Retina (tissue), 1 donor: Measurements from ENCODE around the gene CNTD1.

Experiments used
- DNase-seq: peaks from one replicate; pipeline ENCODE4 v3.0.0-alpha.2; 2016

Gene CNTD1

DNA sequence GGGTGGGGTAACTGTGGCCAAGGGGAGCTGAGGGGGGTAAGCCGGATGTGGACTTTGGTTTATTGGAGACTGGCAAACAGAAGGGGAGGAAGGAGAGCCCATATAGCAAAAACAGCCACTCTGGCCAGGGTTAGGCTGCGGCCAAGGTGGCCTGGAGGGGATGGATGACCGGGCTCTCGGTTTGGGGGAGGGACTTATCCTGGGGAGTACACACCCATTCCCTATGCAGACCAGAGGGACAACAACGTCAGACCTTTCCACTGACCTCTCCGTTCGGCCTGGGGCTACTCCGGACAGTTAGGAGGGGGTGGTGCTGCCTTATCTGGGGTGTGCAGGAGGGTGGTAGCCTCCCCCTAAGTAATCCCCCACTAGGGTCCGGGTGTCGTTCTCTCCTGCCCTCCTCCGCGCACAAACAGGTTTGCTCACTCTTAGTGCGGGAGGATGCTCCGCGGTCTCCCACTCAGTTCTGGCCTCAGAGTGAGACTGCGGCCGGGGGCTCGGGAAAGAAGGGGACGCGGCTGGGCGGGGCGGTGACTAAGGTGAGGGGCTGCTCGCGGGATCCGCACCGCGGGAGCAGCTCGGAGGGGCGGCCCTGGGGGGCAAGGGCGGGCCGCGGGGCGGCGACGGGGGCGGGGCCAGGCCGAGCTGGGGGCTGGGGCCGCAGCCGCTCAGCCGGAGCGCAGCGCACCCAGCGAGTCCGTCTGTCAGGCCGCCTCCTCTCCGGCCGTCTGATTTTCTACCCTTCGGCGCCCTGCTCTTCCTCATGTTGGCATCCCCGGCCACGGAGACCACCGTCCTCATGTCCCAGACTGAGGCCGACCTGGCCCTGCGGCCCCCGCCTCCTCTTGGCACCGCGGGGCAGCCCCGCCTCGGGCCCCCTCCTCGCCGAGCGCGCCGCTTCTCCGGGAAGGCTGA lies 18.5 kb upstream of the CNTD1 start, which contains the start of gene WNK4:
WNK4 (plus strand) TSS at position 675 of the 915 bp plus-strand sequence; CDS start at position 764, 89 bp downstream.
- DNase-seq: peak; percentile 34

DNA sequence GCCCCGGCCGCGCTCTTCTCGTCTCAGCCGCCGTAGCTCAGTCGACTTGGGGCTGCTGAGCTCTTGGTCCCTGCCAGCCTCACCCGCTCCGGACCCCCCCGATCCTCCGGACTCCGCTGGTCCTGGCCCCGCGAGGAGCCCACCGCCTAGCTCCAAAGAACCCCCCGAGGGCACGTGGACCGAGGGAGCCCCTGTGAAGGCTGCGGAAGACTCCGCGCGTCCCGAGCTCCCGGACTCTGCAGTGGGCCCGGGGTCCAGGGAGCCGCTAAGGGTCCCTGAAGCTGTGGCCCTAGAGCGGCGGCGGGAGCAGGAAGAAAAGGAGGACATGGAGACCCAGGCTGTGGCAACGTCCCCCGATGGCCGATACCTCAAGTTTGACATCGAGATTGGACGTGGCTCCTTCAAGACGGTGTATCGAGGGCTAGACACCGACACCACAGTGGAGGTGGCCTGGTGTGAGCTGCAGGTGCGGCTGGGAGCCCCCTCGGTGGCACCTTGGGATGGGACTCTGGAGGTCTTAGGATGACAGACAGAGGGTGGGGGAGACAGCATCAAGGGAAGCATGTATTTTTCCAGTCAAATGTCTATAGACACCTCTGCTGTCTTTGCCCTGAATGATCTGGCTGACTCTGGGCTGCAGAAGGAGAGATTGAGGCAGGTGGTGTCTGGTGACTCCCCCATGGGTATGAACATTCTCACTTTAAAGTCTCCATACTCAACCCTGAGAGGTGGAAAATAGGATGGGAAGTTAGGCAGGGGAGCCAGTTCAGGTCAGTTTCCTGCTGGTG lies 17.6 kb upstream of the CNTD1 start:
- DNase-seq: peak; percentile 65

DNA sequence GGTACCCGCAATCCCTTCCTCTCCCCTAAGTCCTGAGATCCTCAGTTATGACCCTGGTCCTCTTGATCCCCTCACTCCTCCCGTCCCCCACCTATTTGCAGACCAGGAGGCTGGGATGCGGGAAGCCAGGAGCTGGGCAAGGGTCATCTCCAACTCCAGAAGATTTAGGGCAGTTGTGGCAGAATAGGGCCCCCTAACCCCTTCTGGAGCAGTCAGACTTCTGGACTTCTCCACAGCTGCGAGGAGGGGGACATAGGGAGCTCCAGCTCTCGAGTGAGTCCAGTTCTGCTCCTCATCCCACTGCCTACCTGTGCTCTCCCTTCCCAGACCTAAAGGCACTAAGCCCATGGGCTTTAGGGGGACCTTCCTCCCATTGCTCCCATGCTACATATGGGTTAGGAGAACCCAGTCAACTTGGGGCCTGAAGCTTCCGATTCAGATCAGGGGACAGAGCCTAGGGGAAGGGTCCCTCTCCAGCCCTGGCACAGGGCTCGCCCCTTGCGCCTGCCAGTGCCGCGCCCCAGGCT lies 17.0 kb upstream of the CNTD1 start:
- DNase-seq: peak; percentile 12

DNA sequence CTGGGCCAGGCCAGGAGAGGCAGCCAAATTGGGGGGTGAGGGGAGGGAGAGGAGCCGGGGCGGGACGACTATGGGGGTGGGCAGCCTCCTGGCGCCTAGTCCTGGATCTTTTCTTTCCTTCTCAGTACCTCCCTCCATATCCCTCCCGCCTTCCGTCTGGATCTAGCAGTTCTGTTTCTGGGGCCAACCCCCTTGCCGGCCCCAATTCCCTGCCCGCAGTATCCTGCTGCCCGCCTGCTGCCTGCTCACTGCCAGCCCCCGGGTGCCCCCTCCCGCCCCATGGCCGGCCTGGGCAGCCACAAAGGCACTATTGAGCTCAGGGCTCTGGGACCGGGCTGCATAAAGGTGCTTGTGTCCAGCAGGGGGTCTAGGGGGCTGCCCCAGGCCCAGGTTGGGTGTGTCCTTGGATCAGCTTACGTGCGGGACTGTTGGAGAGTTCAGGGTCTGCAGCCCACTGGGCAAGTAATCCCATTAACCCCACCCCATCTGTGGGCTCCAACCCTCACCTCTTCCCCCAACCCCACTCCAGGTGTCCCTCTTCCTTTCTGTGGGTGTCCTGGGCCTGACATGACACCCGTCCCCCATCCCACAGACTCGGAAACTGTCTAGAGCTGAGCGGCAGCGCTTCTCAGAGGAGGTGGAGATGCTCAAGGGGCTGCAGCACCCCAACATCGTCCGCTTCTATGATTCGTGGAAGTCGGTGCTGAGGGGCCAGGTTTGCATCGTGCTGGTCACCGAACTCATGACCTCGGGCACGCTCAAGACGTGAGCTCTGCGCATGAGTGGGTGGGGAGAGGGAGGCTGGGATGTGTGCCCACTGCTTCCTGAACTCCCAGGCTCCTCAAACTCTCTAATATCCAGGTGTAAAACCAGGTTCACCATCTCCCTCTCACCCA lies 16.2 kb upstream of the CNTD1 start:
- no peak for DNase-seq

DNA sequence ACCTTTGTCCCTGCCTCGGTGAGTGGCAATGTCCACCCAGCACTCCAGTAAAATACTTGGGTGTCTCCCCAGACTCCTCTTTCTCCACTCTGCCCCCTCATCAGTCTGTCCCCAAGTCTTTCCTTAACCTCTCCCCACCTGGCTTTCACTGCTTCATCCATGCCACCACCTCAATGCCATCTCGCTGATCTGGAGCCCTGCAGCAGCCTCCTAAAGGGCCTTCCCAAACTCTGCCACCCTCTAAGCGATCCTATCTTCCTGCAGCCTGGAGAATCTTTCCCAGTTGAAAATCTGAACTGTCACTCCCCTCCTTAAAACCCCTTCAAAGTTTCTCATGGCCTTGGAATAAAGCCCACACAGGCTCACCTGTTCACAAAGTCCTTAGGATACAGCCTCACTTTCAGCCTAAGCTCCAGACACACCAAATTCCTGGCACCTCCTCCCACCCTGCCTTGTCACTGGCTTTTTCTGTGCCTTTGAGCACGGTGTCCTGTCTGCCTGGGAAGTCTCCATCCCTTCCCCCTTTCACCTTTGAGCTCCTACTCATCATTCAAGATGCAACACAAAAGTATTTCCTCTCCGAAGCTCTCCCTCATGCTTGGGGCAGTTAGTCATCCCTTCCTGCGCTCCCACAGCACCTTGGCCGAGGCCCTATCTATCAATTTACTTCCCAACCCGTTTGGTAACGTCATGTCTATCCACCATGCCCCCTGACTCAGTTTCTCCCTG lies 15.4 kb upstream of the CNTD1 start:
- DNase-seq: no peak

DNA sequence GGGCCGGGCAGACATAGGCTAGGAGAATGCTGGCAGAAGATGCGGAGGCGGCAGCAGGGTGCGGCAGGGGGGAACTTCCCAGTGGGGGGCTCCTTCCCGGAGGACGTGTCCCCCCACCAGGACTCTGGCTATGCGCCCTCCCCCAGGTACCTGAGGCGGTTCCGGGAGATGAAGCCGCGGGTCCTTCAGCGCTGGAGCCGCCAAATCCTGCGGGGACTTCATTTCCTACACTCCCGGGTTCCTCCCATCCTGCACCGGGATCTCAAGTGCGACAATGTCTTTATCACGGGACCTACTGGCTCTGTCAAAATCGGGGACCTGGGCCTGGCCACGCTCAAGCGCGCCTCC lies 14.9 kb upstream of the CNTD1 start:
- DNase-seq: peak; percentile 10

DNA sequence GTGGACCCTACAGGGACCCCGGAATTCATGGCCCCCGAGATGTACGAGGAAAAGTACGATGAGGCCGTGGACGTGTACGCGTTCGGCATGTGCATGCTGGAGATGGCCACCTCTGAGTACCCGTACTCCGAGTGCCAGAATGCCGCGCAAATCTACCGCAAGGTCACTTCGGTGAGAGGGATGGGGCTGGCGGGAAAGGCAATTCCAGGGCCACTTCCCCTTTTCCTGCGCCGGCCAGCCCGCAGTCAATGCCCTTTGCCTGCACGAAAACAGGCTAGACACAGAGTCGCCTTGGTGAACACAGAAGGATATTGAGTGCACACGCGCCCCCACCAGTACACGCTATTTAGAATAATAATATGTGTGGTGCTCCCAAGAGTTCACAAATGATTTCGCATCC lies 14.3 kb upstream of the CNTD1 start:
- no peak for DNase-seq

DNA sequence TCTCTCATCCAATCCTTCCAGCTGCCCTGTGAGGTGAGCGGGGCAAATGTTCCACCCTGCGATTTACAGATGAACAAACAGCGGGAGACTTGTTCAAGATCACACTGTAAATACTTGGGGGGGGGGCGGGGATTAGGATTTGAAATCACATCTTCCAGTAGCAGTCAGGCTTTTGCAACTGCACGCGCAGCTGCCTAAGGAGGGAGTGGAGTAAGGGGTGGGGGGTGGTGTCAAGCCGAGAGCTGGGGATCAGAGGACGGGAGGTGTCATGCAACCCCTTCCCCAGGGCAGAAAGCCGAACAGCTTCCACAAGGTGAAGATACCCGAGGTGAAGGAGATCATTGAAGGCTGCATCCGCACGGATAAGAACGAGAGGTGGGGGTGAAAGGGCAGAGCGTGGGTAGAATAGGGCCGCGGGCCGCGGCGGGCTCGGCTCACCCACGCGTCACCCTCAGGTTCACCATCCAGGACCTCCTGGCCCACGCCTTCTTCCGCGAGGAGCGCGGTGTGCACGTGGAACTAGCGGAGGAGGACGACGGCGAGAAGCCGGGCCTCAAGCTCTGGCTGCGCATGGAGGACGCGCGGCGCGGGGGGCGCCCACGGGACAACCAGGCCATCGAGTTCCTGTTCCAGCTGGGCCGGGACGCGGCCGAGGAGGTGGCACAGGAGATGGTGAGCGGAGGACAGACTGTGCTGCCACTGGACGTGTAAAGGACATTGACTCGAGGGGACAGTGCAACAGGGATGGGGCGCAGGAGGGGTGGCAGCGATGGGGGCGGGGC lies 13.7 kb upstream of the CNTD1 start:
- peak; percentile 47 for DNase-seq

DNA sequence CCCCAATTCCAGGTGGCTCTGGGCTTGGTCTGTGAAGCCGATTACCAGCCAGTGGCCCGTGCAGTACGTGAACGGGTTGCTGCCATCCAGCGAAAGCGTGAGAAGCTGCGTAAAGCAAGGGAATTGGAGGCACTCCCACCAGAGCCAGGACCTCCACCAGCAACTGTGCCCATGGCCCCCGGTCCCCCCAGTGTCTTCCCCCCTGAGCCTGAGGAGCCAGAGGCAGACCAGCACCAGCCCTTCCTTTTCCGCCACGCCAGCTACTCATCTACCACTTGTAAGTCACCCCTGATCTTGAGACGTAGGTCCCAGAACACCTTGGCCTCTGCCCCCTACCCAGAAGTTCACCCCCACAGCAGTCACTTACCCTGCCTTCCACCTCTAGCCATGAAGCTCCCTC lies 11.4 kb upstream of the CNTD1 start:
- no peak for DNase-seq

DNA sequence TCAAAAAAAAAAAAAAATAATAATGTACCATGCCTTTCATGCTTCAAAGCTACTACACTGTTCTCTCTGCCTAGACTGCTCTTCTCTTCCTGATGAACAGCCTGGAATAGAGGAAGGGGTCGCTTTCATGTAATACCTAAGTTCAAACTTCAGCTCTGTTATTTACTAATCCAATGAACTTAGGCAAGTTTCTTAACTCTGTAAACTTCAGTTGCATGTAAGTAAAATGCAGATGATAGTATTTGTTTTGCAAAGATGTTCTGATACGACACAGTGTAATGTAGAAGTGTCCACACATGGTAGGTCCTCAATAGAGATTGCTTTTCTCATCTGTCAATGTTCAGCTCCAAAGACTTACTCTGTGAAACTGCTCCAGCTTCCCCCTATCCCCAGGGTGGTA lies 6.7 kb upstream of the CNTD1 start:
- no peak for DNase-seq

DNA sequence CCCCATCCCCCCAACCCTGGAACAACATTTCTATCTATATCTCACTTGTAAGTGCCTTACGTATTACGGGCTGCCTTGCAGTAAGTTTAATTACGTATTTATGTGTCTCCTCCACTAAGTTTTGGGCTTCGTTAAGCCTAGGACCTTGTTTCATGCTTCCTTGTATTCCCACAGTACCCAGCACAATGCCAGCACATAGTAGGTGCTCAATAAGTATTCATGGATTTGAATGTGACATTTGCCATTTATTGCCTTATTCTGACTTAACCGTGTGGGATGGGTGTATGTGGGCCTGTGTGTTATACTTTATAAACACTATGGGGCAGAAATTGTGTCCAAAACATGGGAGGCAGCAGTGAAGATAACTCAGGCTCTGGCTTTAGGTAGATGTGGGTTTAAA lies 6.1 kb upstream of the CNTD1 start:
- no peak for DNase-seq

DNA sequence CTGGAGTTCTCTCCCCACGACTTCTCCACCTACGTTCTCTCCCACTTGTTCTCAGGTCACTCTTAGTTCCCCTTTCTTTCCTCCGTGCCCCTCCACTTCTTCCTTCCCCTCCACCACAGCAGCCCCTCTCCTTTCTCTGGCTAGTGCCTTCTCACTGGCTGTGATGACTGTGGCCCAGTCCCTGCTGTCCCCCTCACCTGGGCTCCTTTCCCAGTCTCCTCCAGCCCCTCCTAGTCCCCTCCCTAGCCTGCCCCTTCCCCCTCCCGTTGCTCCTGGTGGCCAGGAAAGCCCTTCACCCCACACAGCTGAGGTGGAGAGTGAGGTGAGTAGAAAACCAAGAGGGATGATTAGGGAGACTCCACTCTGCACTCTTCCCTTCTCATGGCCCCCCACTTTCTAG lies 3.6 kb upstream of the CNTD1 start:
- DNase-seq: no peak

DNA sequence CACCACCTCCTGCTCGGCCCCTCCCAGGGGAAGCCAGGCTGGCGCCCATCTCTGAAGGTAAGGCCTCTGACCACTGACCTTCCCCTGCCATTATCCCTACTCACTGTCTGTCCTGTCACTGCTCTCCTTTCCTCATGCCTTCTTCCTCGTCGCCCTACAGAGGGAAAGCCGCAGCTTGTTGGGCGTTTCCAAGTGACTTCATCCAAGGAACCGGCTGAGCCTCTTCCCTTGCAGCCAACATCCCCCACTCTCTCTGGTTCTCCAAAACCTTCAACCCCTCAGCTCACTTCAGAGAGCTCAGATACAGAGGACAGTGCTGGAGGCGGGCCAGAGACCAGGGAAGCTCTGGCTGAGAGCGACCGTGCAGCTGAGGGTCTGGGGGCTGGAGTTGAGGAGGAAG lies 3.2 kb upstream of the CNTD1 start:
- no peak for DNase-seq

DNA sequence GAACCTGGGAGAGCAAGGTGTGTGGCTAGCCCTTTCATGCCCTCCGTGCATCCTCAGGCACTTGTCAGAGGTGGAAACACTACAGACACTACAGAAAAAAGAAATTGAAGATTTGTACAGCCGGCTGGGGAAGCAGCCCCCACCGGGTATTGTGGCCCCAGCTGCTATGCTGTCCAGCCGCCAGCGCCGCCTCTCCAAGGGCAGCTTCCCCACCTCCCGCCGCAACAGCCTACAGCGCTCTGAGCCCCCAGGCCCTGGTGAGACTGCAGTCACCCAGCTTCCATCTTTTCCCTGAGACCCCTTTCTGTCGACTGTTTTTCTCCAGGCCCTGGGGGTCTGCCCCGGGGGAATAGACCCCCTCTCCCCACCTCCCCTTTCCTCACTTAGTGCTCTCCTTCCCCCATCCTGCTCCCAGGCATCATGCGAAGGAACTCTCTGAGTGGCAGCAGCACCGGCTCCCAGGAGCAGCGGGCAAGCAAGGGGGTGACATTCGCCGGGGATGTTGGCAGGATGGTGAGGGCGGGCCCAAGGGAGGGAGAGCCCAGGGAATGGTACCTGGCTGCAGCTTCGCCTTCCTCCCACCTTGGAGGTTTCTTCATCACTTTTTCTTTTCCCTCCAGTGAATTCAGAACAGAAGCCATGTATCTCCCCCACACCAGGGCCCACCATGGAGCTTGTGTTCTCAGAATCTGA lies 2.4 kb upstream of the CNTD1 start:
- no peak for DNase-seq

DNA sequence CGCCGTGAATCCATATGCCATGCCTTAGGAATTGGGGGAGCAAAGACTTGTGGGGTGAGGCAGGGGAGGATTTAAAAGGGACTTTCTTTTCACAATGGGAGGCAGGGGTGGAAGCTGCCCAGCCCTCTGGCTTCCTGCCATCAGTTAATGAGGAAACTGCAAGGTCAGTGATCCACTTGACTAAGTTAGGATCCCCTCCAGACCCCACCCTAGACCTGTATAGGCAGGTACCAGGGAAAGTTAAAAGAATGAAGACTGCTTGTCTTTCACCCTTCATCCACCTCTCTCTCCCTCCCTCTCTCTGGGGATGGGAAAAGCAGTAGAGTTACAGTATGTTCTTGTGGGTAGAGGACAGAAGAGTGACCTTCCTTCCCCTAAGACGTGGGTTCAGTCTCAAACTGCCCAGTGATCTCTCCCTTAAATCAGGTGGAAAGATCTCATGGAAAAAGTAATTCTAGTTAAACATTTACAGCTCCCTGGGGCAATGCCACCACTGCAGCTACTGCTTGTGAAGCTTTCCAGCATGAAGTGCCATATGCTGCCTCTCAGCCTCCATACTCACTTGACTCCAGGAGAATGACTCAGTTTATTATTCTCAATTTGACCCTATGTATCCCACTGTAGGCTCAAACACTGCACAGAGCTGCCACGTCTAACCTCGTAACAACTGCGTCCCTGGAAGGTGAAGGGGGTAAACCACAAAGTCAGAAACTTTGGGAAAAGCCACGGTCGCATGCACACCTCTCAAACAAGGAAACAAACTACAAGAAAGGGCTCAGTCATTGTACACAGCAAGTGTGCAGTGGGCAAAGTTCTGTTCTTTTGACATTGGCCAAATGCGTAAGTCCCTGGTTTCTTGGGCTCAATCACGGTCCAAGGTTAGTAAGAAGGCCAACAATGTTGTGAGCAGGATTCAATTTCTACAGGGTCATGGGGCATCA lies 1.3 kb upstream of the CNTD1 start:
- DNase-seq: no peak

DNA sequence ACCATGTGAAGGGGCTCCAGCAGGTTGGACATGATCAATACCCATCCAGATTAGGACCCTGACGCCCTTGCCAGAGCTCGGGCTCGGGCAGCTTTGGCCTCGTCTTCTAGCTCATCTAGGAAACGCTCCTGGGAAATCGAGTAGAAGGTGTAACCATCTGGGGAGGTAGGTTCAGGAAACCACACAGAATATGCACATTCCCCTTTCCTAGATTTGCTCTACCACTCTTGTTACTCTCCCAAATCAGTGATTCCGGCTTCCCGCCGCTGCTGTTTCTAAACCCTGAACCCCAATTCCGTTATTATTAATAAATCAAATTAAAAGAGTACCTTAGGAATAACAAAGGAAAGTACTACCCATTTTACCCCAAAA lies 664 bp upstream of the CNTD1 start:
- DNase-seq: peak; percentile 16

DNA sequence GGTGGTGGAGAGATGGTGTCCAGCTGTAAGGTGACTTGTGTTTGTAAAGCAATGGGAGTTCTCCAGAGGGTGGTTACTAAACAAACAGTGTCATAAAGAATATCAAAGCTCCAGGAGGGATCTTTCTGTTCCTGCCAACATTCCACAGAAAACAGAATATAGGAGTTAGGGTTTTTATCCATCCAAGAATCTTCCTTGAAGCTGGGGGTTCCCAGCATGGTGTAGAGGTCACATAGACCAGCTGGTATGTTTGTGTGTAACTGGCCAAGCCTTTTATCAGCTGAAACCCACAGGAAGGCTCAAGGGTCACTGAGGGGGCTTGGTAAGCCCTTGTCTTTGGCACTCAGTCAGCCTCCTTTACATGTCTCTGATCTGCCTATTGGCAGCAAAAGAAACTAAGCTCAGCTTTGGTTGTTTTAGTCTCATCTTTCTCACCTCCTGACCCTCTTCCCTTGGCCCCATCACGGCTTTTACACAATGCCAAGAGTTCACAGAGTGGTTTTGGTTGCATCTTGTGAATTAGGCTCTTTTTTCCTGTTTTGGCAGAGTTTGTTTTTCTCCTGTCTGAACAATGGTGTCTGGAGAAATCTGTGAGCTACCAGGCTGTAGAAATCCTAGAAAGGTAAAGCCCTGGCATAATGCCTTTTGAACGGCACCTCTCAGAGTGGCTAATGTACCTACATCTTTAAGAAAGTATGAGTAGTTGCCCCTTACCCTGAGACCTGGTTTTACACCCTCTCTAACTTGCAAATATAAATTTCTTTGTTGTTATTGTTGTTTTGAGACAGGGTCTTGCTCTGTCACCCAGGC lies 4.6 kb downstream of the CNTD1 start:
- no peak for DNase-seq

DNA sequence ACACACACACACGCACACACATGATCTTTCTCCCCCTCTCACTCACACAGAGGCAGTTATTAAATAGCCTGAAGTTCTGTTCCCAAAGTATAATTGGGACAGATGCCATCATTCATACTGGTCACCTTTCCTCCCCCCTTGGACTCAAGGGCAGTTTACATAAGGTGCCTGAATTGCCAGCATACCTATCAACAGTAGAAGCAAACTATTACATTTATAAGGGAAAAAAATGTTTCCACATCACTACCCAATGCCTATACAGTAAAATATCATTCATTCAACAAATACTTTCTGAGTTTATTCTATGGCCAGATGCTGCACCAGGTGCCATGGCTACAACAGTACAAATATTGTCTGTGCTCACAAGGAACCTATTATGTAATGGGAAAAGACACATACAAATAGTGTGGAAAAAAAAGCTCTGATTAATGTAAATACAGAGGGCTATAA lies 6.3 kb downstream of the CNTD1 start:
- DNase-seq: no peak

DNA sequence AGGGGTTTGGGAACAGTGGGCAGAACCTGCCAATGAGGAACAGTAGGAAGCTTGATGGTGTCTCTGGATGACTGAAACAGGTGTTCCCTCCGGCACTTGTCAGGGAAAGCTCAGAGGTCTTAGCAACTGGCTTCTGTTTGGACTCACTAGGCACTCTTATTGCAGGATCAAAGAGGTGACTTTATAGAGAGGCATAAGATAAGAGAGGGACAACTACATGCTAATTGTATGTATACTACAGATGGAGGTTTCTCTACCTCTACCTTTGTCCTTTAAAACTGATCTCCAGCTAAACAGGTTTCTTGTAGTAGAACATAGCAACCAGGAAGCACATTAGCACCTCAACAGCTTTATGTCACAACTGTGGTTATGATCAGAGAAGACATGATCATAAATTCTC lies 7.6 kb downstream of the CNTD1 start:
- no peak for DNase-seq
